Ramos (cell line): ENCODE measurements around the gene TCTA.
"Not testable (repeated sequence)": the region's sequence is repeated elsewhere in the genome, so short reads cannot be mapped to it uniquely, and the experiment has no call there.

Source experiments
- in situ Hi-C: fragments of 300-500 bp; cut with MboI; formaldehyde crosslinking; loops from one replicate; pipeline ENCODE4 v1.14.3; 2022; ENCODE audit warnings: low sequenced_read_pairs; ENCODE audit not compliant: unreplicated experiment

TCTA gene, protein sequence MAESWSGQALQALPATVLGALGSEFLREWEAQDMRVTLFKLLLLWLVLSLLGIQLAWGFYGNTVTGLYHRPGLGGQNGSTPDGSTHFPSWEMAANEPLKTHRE

DNA sequence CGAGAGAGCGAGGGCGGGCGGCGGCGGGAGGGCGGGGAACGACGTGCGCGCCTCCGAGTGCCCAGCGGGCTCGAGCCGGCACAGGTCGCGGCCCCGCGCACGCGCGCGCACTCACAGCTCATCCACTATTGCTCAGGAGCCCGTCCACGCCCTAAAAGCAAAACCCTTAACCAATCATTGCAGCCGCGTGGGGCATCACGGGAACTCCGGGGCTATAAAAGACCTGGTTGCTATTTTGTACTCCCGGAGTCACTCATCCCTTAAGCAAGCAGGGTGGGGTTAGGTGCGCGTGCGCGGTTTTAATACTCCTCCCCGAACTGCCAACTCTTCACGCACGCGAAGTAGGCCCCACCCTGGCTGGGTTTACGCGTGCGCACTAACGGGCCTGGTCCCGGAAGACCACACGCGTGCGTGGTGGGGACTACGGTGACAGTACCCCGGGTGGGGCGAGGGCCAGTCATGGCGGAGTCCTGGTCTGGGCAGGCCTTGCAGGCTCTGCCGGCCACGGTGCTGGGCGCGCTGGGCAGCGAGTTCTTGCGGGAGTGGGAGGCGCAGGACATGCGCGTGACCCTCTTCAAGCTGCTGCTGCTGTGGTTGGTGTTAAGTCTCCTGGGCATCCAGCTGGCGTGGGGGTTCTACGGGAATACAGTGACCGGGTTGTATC lies at the start of gene TCTA, which contains the start of gene RHOA:
TCTA (plus strand) TSS at position 456 of the 664 bp plus-strand sequence; CDS start at position 460, 4 bp downstream.
RHOA (minus strand) TSS at position 9 of the 664 bp plus-strand sequence. CDS start 36,387 bp downstream, outside the sequence.
- in situ Hi-C loops, result no loop called here

DNA sequence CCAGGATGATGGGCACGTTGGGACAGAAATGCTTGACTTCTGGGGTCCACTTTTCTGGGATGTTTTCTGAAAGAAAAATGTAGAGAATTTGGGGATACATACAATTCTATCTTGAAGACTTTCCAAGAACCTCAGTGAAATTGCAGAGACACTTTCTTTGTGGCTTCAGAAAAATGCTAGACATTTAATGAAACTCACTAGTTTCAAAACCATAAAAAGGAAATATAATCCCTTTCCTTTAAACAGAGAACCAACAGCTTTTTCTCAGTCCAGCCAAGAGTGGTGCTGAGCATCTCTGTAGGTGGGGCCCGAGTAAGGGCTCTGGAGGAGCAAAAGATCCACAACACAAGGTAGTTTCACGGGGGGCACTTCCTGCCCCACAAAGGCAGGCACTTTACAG lies 49.7 kb upstream of the TCTA start:
- in situ Hi-C loops, result no loop called here

DNA sequence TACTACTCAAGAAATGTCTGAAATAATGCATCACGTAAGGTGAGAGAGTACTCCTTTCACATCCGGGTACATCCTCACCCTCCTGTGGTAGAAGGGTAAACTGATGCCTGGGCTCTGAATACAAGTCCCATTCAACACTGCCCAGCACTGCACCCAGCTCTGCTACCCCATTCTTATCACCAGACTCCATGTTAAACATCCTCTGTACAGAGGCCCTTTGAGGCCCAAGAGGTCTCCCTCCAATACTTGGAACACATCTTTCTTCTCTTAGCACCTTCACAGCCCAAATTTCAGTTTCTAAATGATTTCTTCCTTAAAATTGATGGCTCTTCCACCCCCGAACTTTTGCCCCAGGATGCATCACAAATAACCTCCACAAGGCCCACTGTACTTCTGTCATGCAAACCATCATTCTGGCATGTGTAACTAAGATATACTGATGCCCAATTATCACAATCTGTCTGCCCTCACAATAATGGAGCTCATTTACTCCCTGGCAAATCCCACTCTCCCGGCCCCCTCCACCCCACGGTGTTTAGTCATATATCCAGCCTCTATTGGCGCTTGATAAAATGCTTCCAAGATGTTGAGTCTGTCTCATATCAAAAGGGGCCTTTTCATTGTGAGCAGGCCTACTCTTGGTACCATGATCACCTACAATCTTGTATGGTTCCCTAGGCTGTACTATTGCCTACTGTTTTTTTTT lies 41.5 kb upstream of the TCTA start:
- in situ Hi-C loops, result no loop called here

DNA sequence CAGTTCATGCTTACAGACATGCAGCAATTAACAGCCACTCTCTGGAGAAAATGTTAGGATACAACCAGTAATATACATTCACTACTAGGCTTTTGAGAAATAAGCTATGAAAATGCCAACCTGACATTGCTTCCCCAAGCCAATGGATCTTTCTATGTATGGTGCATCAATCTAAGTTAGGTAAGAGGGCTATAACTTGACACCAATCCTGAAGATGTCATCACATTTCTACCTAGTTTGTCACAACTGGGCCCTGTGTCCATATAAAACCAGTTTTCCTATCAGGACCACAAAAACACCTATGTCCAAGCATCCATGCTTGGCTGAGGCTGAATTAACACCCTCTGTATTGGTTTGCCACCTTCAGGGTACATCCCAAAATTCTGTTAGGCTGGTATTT lies 40.3 kb upstream of the TCTA start:
- in situ Hi-C loops, result no loop called here

DNA sequence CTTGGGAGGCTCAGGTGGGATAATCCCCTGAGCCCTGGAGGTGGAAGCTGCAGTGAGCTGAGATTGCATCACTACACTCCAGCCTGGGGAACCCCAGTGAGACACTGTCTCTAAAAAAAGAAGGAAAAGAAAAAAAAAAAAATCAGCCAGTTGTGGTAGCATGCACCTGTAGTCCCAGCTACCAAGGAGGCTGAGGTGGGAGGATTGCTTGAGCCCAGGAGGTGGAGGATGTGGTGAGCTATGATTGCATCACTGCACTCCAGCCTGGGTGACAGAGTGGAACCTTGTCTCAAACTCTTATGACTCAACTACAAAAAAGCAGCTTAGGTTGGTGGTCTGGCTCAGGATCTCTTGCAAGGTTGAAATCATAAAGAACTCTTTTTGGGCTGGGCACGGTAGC lies 34.7 kb upstream of the TCTA start:
- in situ Hi-C loops, result no loop called here

DNA sequence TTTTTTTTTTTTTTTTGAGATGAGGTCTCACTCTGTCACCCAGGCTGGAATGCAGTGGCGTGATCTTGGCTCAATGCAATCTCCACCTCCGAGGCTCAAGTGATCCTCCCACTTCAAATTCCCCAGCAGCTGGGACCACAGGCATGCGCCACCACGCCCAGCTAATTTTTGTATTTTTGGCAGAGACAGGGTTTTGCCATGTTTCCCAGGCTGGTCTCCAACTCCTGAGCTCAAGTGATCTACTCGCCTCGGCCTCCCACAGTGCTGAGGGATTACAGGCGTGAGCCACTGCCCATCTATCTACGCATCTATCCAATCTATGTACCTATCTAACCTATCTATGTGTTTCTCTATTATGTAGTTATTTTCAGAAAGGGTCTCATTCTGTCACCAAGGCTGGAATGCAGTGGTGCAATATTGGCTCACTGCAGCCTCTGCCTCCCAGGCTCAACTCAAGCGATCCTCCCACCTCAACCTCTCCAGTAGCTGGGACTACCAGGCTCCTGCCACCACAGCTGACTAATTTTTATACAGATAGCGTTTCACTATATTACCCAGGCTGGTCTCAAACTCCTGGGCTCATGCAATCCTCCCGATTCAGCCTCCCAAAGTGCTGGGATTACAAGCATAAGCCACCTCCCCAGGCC lies 33.9 kb upstream of the TCTA start:
- in situ Hi-C loops, result no loop called here

DNA sequence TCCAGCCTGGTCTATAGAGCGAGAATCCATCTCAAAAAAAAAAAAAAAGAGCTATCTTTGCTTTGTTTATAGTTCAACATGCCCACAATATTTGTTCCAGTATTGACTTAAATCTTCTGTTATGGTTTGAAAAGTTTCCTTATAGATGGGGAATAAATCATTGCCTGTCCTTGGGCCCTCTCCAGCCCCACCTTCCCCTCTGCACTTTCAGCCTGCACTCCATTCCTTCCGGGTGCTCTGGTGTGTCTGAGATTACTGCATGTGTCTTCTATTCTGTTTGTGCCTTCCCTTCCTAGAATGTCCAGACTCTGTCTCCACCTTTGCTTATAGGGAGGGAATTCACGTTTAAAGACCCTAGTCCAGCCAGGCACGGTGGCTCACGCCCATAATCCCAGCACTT lies 28.8 kb upstream of the TCTA start:
- in situ Hi-C loops, result no loop called here

DNA sequence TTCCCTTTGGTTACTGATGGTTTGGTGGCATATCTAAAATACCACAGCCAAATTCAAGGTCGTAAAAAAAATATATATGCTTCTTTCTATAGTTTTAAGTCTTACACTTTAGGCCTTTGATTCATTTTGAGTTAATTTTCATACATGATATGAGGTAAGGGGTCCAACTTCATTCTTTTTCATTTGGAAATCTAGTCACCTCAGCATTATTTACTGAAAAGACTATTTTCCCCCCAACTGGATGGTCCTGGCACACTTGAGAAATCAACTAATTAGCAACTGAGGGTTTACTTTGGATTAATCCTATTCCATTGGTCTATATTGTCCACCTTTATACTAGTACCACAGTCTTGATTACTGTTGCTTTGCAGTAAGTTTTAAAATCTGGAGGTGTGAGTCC lies 26.6 kb upstream of the TCTA start:
- in situ Hi-C loops, result no loop called here

DNA sequence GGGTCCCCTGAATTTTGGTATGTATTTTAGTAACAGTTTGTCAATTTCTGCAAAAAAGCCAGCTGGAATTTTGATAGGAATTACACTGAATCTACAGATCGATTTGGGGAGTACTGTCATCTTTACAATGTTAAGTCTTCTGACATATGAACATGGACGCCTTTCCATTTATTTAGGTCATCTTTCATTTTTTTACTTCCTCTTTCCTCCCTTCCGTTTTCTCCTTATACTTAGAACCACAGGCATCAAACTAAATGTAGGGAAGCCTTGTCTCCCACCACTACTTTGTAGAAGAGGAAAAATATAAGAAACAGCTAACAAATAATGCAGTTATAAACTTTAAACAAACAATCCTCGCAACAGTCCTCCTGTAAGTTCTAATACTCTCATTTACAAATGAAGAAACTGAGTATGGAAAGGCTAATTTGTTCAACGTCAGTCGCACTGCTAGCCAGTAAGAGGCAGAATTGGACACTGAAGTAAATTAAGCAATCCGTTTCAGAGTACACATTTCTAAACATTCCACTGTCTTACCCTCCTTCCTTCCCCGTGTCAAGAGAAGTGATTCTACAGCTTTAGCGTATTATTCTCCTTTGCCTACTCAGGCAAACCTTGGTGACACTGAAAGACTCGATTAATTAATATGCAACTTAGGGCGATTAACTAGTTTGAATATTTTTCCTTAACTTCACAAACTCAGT lies 26.0 kb upstream of the TCTA start:
- in situ Hi-C loops, result no loop called here

DNA sequence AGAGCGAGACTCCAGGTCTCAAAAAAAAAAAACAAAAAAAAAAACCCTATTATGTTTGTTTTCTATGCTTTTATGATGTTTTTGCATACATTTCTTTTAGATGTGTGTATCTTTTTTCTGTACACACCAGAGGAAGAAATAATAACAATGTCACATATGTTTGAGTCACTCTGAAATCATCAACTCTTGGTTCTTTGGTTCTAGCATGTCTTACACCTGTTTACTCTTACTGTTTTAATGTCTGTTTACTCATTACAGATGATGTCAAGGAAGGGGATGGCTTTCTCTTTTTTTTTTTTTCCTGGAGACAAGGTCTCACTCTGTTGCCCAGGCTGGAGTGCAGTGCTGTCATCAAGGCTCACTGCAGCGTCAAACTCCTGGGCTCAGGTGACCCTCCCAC lies 24.5 kb upstream of the TCTA start:
- in situ Hi-C loops, result no loop called here

DNA sequence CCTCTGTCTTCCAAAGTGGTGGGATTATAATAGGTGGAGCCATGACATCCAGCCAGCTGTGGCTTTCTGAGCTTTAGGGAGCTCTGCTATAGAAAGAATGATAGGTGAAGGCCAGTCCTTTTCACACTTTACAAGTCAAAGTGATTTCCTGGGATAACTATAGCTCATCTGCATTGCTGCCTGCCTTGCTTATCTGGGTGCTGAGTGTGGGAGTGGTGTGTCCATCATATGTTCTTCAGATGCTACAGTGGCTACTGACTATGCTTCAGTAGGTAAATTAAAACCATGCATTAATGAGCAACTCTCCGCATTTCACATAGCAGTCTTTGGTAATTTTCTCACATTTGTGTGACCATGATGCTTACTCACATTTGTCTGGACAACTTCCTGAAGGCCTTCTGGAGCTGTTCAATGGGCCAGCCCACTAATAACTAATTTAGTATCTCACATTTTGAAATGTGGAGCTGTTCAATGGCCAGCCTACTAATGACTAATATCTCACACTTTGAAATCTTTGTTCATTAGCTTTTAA lies 23.9 kb upstream of the TCTA start:
- in situ Hi-C loops, result no loop called here

DNA sequence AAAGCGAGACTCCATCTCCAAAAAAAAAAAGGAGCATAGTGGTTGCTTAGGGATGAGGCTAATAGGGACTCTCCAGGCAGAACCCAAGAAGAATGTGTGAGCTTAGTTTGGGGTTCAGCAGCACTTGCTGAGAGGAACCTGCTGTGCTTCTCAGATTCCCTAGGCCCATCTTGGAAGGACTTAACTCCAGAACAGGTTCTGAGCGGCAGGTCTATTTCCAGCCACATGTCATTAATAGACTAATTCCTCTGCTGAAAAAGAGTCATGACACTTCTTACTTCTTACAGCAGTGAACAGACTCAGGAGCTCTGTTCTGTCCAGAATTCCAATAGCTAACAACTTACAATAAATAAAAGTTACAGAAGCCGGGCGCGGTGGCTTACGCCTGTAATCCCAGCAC lies 22.9 kb upstream of the TCTA start:
- in situ Hi-C loops, result no loop called here

DNA sequence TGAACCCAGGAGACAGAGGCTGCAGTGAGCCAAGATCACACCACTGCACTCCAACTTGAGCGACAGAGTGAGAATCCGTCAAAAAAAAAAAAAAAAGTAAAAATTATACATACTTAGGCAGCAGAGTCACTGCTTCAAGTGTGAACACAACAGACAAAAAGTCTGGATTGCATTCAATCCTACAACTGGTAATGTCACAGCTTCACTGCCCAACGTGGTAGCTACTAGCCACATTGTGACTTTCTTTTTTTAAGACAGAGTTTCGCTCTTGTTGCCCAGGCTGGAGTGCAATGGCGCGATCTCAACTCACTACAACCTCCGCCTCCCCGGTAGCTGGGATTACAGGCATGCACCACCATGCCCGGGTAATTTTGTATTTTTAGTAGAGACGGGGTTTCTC lies 20.9 kb upstream of the TCTA start:
- in situ Hi-C loops, result not testable (repeated sequence)

DNA sequence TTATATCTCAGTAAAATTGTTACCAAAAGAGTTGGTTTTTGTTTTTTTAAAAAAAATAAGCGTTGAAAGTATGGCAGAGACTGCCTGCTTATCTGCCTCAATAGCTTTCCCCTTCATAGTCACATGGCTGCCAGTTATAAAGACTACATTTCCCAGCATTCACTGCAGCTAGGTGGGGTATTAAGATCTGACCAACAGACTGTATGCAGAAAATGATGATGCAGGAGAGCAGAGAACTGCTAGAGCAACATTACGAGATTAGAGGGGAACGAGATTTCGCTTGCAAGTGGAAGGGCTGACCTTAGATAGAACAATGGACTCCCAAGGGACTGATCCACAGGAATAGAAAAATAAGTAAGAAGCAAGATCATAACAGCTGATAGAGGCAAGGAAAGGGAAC lies 14.8 kb upstream of the TCTA start:
- in situ Hi-C loops, result no loop called here

DNA sequence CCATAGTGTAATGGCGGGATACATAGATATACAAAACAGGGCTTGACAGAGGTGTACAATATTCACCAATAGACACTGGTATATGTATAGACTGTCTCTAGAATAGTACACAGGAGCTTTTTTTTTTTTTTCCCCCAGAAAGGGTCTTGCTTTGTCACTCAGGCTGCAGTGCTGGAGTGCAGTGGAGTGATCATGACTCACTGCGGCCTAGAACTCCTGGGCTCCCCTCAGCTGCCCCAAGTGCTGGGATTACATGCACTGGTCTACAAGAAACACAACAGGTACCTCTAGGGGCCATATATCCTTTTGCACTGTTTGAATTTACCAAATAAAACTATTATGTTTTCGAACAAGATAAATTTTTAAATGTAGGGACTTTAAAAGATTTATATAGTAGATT lies 12.8 kb upstream of the TCTA start:
- in situ Hi-C loops, result no loop called here

DNA sequence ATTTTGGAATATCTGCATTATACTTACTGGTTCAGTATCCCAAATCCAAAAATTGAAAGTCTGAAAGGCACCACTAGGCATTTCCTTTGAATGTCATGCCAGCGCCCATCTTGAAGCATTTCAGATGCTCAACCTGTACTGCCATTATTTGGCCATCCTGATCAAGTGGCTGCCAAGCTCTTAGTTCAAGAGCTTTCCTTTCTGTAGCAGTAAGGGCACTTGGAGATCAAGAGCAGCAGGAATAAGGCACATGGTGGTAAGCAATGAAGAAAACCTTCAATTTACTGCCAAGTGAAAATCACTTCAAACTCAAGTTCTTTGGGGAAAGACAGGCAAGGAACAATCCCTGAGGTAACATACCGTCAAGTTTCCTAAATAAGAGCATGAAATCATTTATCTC lies 10.5 kb upstream of the TCTA start:
- in situ Hi-C loops, result no loop called here

DNA sequence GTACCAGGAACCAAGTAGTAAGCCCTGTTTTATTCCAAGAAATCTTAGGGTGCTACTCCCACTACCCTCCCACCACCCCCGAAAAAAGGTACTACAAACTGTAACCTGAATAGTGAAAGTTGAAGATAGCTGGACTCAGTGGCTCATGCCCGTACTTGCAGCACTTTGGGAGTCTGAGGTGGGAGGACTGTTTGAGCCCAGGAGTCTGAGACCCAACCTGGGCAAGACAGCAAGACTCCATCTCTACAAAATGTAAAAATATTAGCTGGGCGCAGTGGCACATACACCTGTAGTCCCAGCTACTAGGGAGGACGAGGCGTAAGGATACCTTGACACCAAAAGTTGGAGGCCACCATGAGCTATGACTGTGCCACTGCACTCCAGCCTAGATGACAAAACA lies 8.3 kb upstream of the TCTA start:
- in situ Hi-C loops, result no loop called here

DNA sequence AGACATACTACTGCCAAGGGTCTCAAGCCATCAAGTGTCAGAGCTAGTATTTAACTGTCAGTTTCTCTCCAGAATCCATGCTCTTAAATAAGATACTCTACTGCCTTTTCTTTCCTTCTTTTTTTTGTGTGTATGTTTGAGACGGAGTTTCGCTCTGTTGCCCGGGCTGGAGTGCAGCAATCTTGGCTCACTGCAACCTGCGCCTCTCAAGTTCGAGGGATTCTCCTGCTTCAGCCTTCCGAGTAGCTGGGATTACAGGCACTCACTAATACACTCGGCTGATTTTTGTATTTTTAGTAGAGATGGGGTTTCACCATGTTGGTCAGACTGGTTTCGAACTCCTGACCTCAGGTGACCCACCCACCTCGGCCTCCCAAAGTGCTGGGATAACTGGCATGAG lies 6.7 kb upstream of the TCTA start:
- in situ Hi-C loops, result not testable (repeated sequence)

DNA sequence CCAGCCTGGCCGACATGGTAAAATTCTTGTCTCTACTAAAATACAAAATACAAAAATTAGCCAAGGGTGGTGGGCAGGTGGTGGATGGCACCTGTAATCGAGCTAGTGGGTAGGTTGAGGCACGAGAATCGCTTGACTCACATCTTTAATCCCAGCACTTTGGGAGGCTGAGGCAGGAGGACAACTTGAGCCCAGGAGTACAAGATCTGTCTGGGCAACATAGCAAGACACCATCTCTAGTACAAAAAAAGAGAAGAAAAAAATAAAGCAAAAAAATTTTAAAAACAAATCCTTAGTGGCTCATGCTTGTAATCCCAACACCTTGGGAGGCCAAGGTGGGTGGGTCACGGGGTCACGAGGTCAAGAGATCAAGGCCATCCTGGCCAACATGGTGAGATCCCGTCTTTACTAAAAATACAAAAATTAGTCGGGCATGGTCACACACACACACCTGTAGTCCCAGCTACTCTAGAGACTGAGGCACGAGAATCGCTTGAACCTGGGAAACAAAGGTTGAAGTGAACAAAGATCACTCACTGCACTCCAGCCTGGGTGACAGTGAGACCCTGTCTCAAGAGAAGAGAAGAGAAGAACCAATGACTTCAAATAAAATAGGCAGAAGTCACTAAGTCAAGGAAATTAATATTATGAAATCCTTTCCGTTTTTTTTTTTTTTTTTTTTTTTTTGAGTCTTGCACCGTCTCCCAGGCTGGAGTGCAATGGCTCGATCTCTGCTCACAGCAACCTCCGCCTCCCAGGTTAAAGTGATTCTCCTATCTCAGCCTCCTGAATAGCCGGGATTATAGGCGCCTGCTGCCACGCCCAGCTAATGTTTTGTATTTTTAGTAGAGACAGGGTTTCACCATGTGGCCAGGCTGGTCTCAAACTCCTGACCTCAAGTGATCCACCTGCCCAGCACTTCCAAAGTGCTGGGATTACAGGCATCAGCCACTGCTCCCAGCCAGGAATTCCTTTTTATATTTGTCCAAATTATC lies 5.4 kb upstream of the TCTA start:
- in situ Hi-C loops, result no loop called here
